Measurements from ENCODE around the gene CNTF.

The CNTF gene

GRCh38 chr11:58608331-58608730, 14.1 kb upstream of the CNTF start:
- no peak for DNase-seq

GRCh38 chr11:58609723-58610122, 12.7 kb upstream of the CNTF start:
- no peak for DNase-seq

- DNase-seq: no peak
Observed at GRCh38 chr11:58613228-58613627, 9.2 kb upstream of the CNTF start.

GRCh38 chr11:58615559-58615958, 6.9 kb upstream of the CNTF start:
- DNase-seq: no peak

- no peak for DNase-seq
Observed at GRCh38 chr11:58616594-58616993, 5.9 kb upstream of the CNTF start.

GRCh38 chr11:58617976-58618557, 4.4 kb upstream of the CNTF start:
- no peak for DNase-seq

GRCh38 chr11:58621586-58622262, 741 bp upstream of the CNTF start:
- no peak for DNase-seq

- no peak for DNase-seq
Observed at GRCh38 chr11:58625086-58625485, 2.6 kb downstream of the CNTF start.

GRCh38 chr11:58625826-58626460, 3.5 kb downstream of the CNTF start:
- no peak for DNase-seq

GRCh38 chr11:58626934-58627483, 4.5 kb downstream of the CNTF start:
- DNase-seq: no peak

- DNase-seq: no peak
Observed at GRCh38 chr11:58628446-58628845, 6.0 kb downstream of the CNTF start.

- no peak for DNase-seq
Observed at GRCh38 chr11:58629857-58630256, 7.4 kb downstream of the CNTF start.

GRCh38 chr11:58631378-58631777, 8.9 kb downstream of the CNTF start:
- no peak for DNase-seq

- DNase-seq: no peak
Observed at GRCh38 chr11:58632510-58632909, 10.0 kb downstream of the CNTF start.

- no peak for DNase-seq
Observed at GRCh38 chr11:58636587-58636986, 14.1 kb downstream of the CNTF start.

- no peak for DNase-seq
Observed at GRCh38 chr11:58637371-58637770, 14.9 kb downstream of the CNTF start.

- no peak for DNase-seq
Observed at GRCh38 chr11:58639103-58639502, 16.6 kb downstream of the CNTF start.

- no peak for DNase-seq
Observed at GRCh38 chr11:58639669-58640068, 17.2 kb downstream of the CNTF start.

GRCh38 chr11:58640386-58641023, 18.0 kb downstream of the CNTF start:
- DNase-seq: no peak

- DNase-seq: no peak
Observed at GRCh38 chr11:58641341-58641740, 18.9 kb downstream of the CNTF start.

GRCh38 chr11:58641803-58642581, 19.5 kb downstream of the CNTF start:
- no peak for DNase-seq

- DNase-seq: no peak
Observed at GRCh38 chr11:58645854-58646253, 23.4 kb downstream of the CNTF start.

- DNase-seq: no peak
Observed at GRCh38 chr11:58647141-58647699, 24.8 kb downstream of the CNTF start.
